ENCODE results near the gene TAGLN.
A peak's percentile ranks its signal among the peaks of the same experiment; 100 is the strongest.

The TAGLN gene

DNA sequence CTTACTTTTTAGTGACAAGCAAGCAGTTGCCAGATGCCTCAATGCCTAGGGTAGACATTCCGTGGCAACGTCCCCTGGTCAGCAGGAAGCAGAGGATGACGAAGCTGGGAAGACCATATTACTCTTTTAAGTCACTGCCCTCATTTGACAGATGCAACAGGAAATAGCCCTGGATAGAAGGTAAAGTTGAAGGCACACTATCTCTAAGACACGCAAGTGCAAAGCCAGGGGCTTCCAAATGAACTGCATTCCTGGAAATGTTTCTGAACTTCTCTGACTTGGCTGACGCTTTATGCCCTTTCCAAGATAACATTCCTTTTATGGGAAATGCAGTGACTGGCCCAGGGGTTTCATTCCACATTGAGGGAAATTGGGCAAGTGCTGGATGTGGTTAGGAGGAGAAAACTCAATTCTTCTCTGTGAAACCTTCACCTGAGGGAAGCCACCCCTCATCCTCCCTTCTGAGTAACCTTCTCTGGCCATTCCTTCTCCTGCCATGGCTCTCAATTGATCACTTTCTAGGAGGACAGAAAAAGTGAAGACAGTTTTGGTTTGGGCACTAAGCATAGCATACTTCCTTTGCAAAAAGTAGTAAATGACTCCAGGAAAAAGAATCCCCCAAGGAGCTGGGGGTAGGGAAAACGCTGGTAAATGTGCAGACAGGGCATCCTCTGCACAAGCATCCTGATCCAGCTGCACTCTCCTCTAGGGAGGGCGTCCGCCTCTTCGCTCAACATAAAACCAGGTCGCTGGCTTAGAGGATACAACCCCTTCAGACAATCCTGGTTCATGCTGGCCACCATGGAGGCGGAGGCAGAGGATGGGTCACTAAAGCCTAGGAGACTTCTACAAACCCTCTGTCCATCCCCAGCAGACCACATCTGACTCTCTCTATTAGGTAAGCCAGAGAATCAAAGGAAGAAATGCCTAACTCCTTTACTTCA is 18.2 kb downstream of the TAGLN start:
- no peak for DNase-seq

DNA sequence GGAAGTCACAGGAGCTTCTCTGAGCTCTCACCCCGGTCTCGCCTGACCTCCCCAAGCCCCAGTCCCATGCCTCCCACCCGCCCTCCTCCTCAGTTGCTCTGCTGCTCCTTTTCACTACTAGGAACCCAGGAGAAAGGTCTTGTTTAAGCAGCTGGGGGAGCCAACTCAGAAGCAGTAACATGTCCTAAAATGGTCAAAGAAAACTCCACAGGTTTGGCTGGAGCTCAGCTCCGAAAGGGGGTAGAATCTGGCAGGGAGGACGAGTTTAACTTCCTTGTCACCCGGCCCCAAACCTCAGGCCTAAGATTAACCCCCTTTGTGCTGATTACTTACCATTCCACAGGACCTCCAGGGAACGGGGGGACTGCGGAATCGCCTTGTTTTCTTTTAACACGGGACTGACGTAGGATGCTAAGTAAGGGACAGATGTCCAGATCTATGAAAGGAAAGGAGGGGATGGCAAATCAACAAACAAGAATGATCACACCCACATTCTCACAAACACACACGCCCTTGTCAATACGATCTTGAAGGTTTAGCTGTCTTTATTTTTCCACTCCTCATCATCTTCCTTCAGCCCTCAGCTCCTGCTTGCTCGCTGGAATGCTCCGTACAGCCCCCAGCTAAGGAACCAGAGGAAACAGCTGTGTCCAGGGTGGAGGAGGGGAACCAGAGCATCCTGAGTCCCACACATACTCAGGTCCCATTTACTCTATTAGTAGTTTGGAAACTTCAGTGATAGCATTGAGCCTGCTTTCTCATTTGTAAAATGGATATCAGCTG is 19.2 kb downstream of the TAGLN start:
- DNase-seq, result no peak

GRCh38 chr11:117219001-117219400 is 19.8 kb downstream of the TAGLN start:
- DNase-seq, result no peak

GRCh38 chr11:117219455-117219854 is 20.3 kb downstream of the TAGLN start:
- no peak for DNase-seq

DNA sequence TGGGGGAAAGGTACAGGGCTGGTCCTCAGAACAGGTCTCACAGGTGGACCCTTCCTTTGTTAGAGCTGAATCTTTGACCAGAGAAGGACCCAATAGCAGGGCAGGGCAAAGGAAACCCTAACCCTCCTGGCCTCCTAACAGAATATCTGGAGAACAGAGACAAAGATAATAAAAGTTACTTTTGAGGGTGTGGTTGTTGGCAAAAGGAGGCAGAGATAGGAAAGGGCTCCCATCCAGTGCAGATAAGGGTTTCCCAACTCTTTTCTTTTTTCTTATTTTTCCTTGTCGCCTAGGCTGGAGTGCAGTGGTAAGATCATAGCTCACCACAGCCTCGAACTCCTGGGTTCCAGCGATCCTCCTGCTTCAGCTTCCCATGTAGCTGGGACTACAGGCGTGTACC is 20.8 kb downstream of the TAGLN start:
- DNase-seq, result no peak

- DNase-seq, result no peak
These were observed 21.4 kb downstream of the TAGLN start for GRCh38 chr11:117220568-117220967.

DNA sequence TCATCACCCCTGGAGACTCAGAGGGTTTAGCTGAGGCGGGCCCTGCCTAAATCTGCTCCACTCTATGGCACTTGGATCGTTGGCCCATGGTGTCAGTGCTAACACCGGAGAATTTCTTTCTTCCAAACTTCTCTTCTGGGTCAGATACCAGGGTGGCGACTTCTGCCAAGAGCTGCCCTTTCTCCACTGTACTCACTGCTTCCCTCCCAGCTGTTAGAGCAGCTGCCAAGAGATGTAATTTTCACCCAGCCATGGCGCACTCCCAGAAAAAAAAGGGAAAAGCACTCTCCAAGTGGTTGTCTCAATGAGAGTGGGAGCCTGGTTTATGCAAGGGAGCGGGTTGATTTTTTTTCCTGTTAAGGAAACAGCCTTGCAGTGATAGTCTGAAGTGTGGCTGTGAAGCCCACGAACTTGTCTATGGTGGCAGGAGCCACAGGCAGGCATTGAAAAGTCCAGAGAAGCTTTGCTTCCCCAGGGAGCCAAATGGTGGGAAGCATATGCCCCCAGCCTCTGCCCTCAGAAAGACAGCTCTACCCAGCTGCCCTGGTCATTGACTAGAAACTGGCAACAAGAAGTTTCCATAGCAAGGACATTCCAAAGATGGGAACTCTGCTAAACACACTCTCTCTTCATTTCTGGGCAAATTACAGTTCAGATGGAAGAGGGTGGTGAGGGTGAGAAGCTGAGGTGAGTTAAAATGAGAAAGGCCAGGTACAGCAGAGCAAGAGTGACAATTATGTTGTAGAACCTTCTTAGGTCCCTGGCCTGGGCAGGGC is 22.0 kb downstream of the TAGLN start:
- DNase-seq, result no peak

- peak; percentile 60 for DNase-seq
These were observed 22.8 kb downstream of the TAGLN start for GRCh38 chr11:117221775-117222517.

GRCh38 chr11:117222991-117223740 is 24.0 kb downstream of the TAGLN start:
- DNase-seq, result no peak

GRCh38 chr11:117223741-117224689 is 24.8 kb downstream of the TAGLN start:
- no peak for DNase-seq

DNA sequence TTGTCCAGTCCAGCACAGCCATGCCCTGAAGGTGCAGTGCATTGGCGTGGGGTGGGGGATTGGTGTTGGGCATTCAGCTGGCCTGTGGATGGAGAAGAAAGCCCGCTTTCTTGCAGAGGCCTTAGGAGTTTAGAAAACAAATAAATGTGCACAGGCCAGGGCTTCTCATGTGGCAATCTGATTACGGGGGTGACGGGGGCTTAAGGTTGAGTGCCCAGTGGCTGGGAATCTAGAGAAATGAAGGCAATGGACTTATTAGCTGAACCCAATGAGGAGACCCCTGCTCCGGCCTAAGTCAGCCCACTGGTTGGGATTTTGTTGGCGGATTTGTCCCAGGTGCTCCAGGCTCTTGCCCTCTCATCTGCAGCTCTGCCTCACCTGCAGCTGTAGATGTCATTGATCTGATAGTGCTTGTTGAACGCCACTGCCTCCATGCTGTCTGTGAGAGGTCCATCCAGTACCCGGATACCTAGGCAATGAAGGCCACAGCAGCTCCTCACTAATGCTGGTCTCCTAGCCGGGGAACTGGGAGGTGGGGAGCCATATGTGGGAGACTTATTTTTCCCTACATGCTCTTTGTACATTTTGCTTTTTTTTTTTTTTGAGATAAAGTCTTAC is 26.5 kb downstream of the TAGLN start:
- DNase-seq, result no peak

DNA sequence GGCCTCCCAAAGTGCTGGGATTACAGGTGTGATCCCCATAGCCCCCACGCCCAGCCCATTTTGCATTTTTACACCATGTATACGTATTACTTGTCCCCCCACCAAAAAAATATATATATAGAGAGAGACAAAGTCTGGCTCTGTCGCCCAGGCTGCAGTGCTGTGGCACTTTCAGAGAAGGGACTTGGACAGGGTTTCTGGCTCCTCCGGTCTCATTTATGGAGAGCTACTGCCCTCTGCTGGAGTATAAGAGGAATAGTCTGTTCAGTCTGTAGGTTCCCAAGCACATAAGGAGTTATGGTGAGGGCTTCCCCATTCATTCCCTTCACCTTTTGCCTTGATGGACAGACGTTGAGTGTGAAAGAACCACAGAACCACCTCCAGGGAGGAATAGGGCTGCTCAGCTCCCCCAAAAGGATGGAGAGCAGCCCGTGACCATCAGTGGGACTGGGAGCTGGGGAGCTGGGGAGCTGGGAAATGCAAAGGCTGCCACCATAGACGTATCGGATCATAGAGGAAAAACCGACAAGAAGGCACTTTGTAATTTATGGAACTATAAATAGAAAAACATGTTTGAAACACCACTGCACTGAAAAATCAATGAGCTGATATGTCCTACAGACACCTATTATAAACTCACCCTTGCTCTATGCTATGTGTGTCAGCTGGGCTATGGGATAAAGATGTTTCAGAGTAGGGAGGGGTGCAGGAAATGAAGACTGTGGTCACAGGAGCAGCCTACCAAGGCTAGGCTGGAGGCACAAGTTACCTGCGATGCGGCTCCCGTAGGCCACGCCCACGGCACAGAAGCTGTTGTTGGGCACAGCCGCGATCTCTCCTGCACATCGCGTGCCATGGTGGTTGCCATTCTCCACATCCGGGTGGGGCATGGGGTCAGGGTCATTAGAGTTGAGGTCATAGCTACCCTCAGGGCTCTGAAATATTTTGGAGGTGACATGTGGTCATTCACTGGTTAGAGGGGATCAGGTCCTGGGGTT is 27.5 kb downstream of the TAGLN start:
- peak; percentile 28 for DNase-seq

- no peak for DNase-seq
These were observed 28.9 kb downstream of the TAGLN start for GRCh38 chr11:117228091-117228490.

DNA sequence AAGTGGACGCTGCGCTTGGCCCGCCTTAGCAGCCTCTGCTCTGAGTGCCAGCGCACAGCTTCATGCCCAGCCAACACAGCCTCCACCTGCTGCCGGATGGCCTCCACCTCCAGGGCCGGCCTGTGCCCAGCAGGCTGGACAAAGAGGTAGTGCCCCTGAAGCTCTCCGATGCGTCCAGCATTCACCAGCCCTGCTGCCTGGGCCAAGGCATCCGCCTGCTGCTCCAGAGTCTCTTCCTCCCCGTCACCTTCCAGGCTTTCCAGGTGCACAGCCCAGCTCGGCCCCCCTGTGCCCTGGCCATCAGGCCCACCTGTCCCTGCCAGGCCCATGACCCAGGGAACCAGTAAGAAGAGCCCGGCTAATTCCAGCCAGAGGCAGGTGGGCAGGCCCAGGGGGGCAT is 30.2 kb downstream of the TAGLN start:
- no peak for DNase-seq

GRCh38 chr11:117229931-117230285 is 30.7 kb downstream of the TAGLN start:
- DNase-seq, result no peak

DNA sequence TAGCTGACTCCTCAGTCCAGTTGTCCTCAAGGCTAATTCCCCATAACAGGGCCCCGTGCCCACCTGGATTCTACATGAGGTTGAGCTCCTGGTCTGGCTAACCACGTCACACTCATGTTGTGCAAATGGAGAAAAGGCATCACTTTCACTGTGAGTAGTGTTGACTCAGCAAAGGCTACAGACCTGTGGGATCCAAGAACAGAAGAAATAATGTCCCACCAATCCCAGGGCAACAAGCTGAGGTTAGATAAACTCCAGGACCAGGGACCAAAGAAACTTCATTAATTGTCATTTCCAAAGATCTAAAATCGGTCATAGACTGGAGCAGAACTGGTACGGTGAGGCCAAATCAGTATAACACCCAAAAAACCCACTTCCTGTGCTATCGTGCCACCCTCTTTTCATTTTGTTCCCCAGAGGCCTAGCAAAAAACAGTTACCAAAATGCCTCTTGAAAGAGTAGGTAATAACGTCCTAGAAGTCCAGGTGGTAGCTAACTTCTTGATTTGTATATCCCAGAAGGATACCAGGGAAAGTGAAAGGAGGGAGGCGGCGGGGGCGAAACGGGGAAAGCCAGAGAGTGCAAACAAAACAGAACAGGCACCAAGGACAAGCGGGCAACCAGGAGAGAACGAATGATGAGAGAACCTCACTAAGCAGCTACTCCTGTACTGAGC is 31.3 kb downstream of the TAGLN start:
- DNase-seq, result no peak

DNA sequence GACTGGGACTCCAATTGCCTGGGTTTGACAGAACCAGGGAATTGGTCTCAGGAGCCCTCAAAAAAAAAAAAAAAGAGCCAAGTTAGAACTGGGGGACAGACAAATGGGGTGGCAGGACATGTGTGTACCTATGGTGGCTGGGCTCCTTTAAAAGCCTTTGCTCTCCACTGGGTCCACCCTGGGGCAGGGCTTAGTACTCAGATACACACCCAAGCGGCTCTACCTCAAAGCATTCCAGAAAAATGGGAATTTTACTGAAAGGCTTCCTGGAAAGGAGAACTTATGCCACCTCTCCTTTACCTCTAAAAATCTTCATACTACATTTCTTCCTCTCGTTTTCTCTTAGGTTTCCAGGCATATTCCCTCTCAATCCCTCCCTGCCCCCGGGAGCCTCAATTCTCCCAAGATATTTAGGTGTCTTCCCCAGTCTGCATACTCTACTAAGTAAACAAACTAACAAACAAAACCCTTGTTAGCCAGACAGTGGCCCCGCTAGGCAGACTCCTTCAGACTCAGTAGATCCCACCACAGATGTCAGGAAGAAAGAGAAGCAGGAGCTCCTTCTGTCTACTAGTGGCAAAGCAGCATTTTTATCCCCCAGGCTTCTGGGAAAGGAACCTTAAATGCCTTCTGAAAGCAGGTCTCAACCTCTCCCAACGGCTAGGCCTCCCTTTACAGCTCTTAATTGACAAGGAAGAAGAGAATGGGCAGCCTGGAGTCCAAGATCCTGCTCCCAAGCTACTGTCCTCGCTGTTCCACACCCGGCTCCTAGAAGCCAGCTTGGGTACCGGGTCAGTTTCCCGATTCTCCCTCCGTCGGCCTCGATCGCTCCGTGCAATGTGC is 32.0 kb downstream of the TAGLN start:
- DNase-seq, result no peak

DNA sequence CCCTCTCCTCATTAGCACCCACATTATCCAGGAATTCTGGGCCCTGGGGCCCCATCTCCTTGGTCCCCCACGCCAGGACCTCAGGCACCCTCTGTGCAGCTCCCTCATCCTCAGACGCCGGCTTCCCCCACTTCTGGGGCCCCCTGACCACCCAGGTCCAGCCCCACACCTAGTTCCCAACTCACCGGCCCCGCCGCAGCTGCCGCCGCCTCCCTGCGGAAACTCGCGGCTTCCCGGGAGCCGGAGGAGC is 32.6 kb downstream of the TAGLN start, which contains the start of gene PCSK7:
Gene PCSK7, minus strand, starts transcription at position 232 of the 250 bp plus-strand sequence. CDS start 2,229 bp downstream, outside the sequence.
- DNase-seq, result peak; percentile 58
